GM23248 (cell line): ENCODE data around the gene TSPAN3. TPM values are rescaled to one million over a fixed set of nuclear protein-coding genes. Genes with fewer than 3 reads are reported as not detected.

Experiments
- DNase-seq: peaks from one replicate; pipeline ENCODE4 v3.0.0-alpha.2; 2015
- H2AFZ ChIP-seq: fragments of 200-600 bp; sonication (generic); 2 replicates; pipeline ENCODE4 v1.6.1; 2016; ENCODE audit warnings: antibody characterized with exemption
- H3F3A ChIP-seq: fragments of 200-600 bp; sonication (generic); 2 replicates; pipeline ENCODE4 v1.6.1; 2016; ENCODE audit warnings: mild to moderate bottlenecking, antibody characterized with exemption, mixed run types; ENCODE audit not compliant: insufficient read depth
- H3K27ac ChIP-seq: fragments of 200-600 bp; sonication (generic); 2 replicates; pipeline ENCODE4 v1.5.1; 2016; ENCODE audit warnings: mild to moderate bottlenecking
- H3K27me3 ChIP-seq: fragments of 200-600 bp; sonication (generic); replicated peaks from 2 replicates; pipeline ENCODE4 v1.6.1; 2016; ENCODE audit warnings: mild to moderate bottlenecking; ENCODE audit not compliant: insufficient read depth
- H3K36me3 ChIP-seq: fragments of 200-600 bp; sonication (generic); 2 replicates; pipeline ENCODE4 v1.6.1; 2016; ENCODE audit warnings: low read depth, mild to moderate bottlenecking
- H3K4me1 ChIP-seq: fragments of 200-600 bp; sonication (generic); 2 replicates; pipeline ENCODE4 v1.6.1; 2016; ENCODE audit warnings: mild to moderate bottlenecking; ENCODE audit not compliant: insufficient read depth
- H3K4me2 ChIP-seq: fragments of 200-600 bp; sonication (generic); one replicate; pipeline ENCODE4 v1.6.1; 2016; ENCODE audit warnings: mild to moderate bottlenecking; ENCODE audit not compliant: unreplicated experiment
- H3K4me3 ChIP-seq: fragments of 200-600 bp; sonication (generic); 2 replicates; pipeline ENCODE4 v1.5.1; 2016; ENCODE audit warnings: mild to moderate bottlenecking
- H3K79me2 ChIP-seq: fragments of 200-600 bp; sonication (generic); 2 replicates; pipeline ENCODE4 v1.6.1; 2016; ENCODE audit warnings: mild to moderate bottlenecking; ENCODE audit not compliant: insufficient read depth
- H3K9ac ChIP-seq: fragments of 200-600 bp; sonication (generic); 2 replicates; pipeline ENCODE4 v1.6.1; 2016; ENCODE audit warnings: mild to moderate bottlenecking
- H3K9me2 ChIP-seq: fragments of 200-600 bp; sonication (generic); 2 replicates; pipeline ENCODE4 v1.6.1; 2016; ENCODE audit warnings: mixed run types, mild to moderate bottlenecking, moderate library complexity; ENCODE audit not compliant: insufficient read depth
- H3K9me3 ChIP-seq: fragments of 200-600 bp; sonication (generic); one replicate; pipeline ENCODE4 v1.6.1; 2017; ENCODE audit warnings: low read depth
- H4K20me1 ChIP-seq: fragments of 200-600 bp; sonication (generic); 2 replicates; pipeline ENCODE4 v1.6.0; 2016; ENCODE audit not compliant: insufficient read depth
- EZH2 ChIP-seq: fragments of 200-600 bp; sonication (generic); IDR thresholded peaks from 2 replicates; pipeline ENCODE4 v1.6.1; 2018; ENCODE audit warnings: antibody characterized with exemption, mild to moderate bottlenecking; ENCODE audit not compliant: insufficient read depth, poor library complexity, severe bottlenecking
- EZH2phosphoT487 ChIP-seq: fragments of 200-600 bp; sonication (generic); IDR thresholded peaks from 2 replicates; pipeline ENCODE4 v1.6.1; 2018; ENCODE audit warnings: antibody characterized with exemption, moderate library complexity, mild to moderate bottlenecking, low read depth; ENCODE audit not compliant: insufficient read depth
- WGBS, 2 experiments: methylation state at CpG; one replicate each; pipeline ENCODE4 v1.1.6; 2015 to 2017; ENCODE audit warnings: low lambda C conversion rate in 2 of 2, low coverage in 1 of 2; ENCODE audit errors: missing lambda C conversion rate in 2 of 2; 5-methylcytosine and 5-hydroxymethylcytosine counted together
- in situ Hi-C: fragments of 300-500 bp; cut with MboI; formaldehyde crosslinking; loops from 2 replicates; pipeline ENCODE4 v1.15.0; 2020
- polyA plus RNA-seq: library from polyadenylated mRNA; unstranded; fragments of >200 nt; fragmentation: Nextera tagmentation; extraction: Ambion mirVana; gene quantifications from 2 replicates; pipeline ENCODE4 v1.2.1, GENCODE V29; 2016
- total RNA-seq: library from RNA; depleted of rRNA; stranded (reverse); fragments of >200 nt; shearing (Covaris generic); gene quantifications from 2 replicates; pipeline ENCODE4 v1.2.3, GENCODE V29; 2014

The TSPAN3 gene
- total and polyA plus RNA-seq, 2 experiments from 2014 or later, result 307 to 321 TPM

DNA sequence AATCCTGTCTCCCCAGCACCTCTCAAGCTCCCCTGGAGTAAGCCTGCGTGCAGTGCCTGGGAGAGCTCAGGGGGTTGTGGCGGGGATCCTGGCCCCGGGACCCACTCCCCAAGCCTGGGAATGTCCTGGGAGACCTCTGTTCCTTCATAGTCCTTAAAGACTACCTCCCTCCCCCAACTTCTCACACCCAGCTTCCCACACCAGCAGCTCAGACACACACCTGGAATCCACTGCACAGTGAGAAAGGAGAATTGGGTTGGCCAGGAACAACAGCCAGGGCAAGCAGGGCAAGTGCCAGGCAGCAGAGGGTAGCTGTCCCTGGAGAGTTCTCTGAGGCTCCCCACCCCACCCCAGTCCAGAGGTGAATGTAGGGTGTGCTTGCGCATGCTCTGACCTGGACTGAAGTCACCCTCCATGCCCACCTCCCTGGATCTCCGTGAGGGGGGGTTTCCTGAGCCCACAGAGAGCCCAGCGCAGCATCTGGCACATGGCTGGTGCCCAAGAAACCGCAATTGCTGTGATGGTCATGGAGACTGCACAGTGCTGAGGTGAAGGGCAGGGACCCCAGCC, 53.7 kb downstream of the TSPAN3 start:
- Histone ChIP-seq H3K27me3 (no peaks in the 10 kb centered on the region), H3K27ac (no peak overlapping the region), H3K4me2 (no peak overlapping the region), H3K36me3 (no peaks in the 10 kb centered on the region), H3K9me2 (no peaks in the 10 kb centered on the region), H3F3A (no peaks in the 10 kb centered on the region), H3K79me2 (no peaks in the 10 kb centered on the region), H4K20me1 (no peaks in the 10 kb centered on the region), H2AFZ (no peak overlapping the region), H3K4me1 (peaks cover 17% of the 10 kb centered on the region), H3K4me3 (no peak overlapping the region), H3K9me3 (no peaks in the 10 kb centered on the region), H3K9ac (no peak overlapping the region)
- TF ChIP-seq EZH2phosphoT487 (no peak), EZH2 (no peak)
- DNase-seq, result no peak
- in situ Hi-C loops, result no loop called here
- WGBS, 2 experiments, result 91 to 94% methylated on average over 7 of the region's 7 CpGs

DNA sequence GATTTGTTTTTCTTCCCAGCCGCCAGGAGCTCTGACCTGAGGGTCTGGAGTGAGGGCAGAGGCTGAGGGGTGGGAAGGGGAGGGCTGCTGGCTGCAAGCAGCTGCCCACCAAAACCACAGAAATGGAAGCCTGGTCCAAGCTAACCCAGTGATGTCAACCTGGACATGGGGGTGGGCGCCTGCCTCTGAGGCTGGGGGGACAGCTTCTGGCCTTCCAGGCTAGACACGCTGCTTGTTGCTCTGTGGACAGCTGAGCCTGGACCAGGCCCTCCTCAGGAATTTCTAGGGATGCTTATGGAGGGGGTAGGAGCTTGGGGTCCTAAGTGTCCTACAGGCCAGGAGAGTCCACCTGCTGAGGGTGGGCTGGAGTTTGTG, 54.6 kb downstream of the TSPAN3 start:
- H3K9ac ChIP-seq, result no peak overlapping the region
- no peak overlapping the region for H3K27ac ChIP-seq
- no peak overlapping the region for H2AFZ ChIP-seq
- in situ Hi-C loops, result no loop called here
- H4K20me1 ChIP-seq, result no peaks in the 10 kb centered on the region
- no peaks in the 10 kb centered on the region for H3F3A ChIP-seq
- DNase-seq, result no peak
- TF ChIP-seq EZH2phosphoT487, result no peak
- no peaks in the 10 kb centered on the region for H3K79me2 ChIP-seq
- H3K4me2 ChIP-seq, result no peak overlapping the region
- no peaks in the 10 kb centered on the region for H3K27me3 ChIP-seq
- H3K9me3 ChIP-seq, result no peaks in the 10 kb centered on the region
- no peak overlapping the region for H3K4me3 ChIP-seq
- H3K36me3 ChIP-seq, result no peaks in the 10 kb centered on the region
- H3K9me2 ChIP-seq, result no peaks in the 10 kb centered on the region
- peaks cover 8% of the 10 kb centered on the region; the same call in 1 of the 2 replicates for H3K4me1 ChIP-seq
- WGBS, 2 experiments, result 60 to 78% methylated on average over 3 of the region's 3 CpGs

DNA sequence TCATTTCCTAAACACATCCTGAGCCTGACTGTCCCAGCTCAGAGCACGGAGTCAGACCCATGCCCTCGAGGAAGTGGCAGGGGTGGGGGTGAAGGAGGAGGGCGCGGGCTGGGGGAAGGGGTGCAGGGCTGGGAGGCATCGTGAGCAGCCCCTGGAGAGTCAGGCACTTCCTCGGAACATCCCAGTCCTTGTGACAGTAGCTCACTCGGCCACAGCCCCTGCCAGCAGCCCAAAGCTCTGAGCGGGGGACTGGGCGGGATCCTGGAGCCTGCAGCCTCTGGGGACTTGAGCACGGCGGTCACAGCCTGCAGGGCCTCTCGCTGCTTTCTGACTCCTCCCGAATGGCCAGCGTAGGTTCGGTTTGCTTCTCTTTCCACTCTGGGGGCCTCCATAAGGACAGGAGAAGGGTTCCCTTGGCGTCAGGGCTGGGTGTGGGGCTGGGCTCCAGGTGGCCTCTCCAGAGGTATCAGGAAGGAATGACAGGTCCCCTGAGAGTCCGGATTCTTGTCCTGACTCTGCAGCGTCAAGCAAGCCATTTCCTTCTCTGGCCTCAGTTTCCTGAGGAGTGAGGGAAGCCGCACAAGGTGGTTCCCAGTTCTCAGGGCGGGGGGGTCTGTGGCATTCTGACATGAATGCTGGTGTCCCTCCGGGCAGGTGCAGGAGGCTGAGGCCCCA, 55.1 kb downstream of the TSPAN3 start:
- Histone ChIP-seq H3K9me3 (no peaks in the 10 kb centered on the region), H3K36me3 (no peaks in the 10 kb centered on the region), H3K4me1 (peaks cover 4% of the 10 kb centered on the region; the same call in 1 of the 2 replicates), H3K79me2 (no peaks in the 10 kb centered on the region), H3F3A (no peaks in the 10 kb centered on the region), H3K4me3 (no peak overlapping the region), H3K9me2 (no peaks in the 10 kb centered on the region), H4K20me1 (no peaks in the 10 kb centered on the region), H3K27me3 (no peaks in the 10 kb centered on the region), H3K27ac (no peak overlapping the region), H3K4me2 (no peak overlapping the region), H3K9ac (no peak overlapping the region), H2AFZ (no peak overlapping the region)
- TF ChIP-seq EZH2 (no peak), EZH2phosphoT487 (no peak)
- DNase-seq, result no peak
- WGBS, 2 experiments, result 56 to 65% methylated on average over 17 to 21 of the region's 21 CpGs
- in situ Hi-C loops, result no loop called here

DNA sequence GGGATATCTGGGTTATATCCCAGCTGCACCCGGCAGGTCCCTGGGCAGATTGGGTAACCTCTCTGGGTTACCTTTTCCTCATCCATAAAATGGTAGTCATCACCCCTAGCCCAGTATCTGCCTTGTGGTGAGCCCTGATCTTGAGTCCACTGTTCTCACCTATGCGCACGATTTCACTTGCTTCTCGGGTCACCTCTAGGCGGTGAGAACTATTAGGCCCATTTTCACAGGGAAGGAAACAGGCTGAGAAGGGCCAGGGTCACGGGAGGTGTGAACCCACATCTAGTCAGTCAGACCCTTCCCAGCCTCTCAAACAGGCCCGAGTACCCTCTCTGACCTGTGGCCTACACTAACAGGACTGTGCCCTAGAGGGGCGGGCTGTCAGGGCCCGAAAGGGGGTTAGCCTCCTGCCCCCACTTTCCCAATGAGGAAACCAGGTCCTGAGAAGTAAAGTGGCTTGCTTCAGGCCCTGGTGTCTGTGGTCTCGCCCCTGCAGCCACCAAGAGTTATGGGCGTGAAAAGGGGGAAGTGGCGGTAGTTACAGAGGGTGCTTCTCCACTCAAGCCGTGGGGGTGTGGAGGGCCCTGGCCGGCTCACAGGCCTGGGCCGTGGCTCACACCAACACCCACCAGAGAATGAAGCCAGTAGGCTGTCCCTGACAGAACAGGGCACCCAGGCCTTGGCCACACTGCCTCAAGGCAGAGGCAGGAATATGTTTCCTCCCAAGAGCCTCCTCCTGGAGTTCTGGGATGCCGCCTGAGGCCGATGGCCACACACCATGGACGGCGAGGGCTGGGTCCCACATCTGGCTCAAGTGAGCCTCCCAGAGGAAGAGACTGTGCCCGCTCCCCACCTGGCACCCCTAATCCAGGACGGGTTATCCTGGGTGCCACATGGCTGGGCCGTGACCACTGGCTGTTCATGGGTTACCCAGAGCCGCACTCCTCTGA, 56.5 kb downstream of the TSPAN3 start:
- no peak for TF ChIP-seq EZH2
- no peak for TF ChIP-seq EZH2phosphoT487

More for the DNA sequence above, 56.5 kb downstream of the TSPAN3 start:
- Histone ChIP-seq H4K20me1 (no peaks in the 10 kb centered on the region), H3K4me1 (no peaks in the 10 kb centered on the region), H3K27ac (no peak overlapping the region), H3F3A (no peaks in the 10 kb centered on the region), H3K36me3 (no peaks in the 10 kb centered on the region), H3K4me2 (no peak overlapping the region), H3K9ac (no peak overlapping the region), H3K79me2 (no peaks in the 10 kb centered on the region), H2AFZ (no peak overlapping the region), H3K27me3 (no peaks in the 10 kb centered on the region), H3K9me2 (no peaks in the 10 kb centered on the region), H3K9me3 (no peaks in the 10 kb centered on the region), H3K4me3 (no peak overlapping the region)
- in situ Hi-C loops, result no loop called here
- DNase-seq, result no peak
- 80 to 88% methylated on average over 23 of the region's 23 CpGs for WGBS, 2 experiments
